SK-N-SH treated with all-trans-retinoic acid at 6 μM for 48 hours (cell line): ENCODE data around the gene ZNF12.
"Not testable (repeated sequence)": the region's sequence is repeated elsewhere in the genome, so short reads cannot be mapped to it uniquely, and the experiment has no call there.

ENCODE experiments used
- ATAC-seq: fragments of 200-7000 bp; cut with Tn5 transposase; 3 replicates; pipeline ENCODE4 v1.9.1; 2020; ENCODE audit warnings: mild to moderate bottlenecking, moderate library complexity
- ARNTL ChIP-seq: fragments of 450-650 bp; formaldehyde crosslinking; IDR thresholded peaks from 2 replicates; pipeline ENCODE4 v1.5.0; 2020; ENCODE audit warnings: low read depth, mild to moderate bottlenecking, moderate library complexity, borderline replicate concordance
- BACH2 ChIP-seq: fragments of 250-450 bp; sonication (Bioruptor Pico); IDR thresholded peaks from 2 replicates; pipeline ENCODE4 v1.9.0; 2021; ENCODE audit warnings: mild to moderate bottlenecking, borderline replicate concordance
- CSDC2 ChIP-seq: fragments of 250-450 bp; sonication (Bioruptor Pico); IDR thresholded peaks from 2 replicates; pipeline ENCODE4 v1.5.0; 2020; ENCODE audit warnings: mild to moderate bottlenecking, moderate library complexity
- ESRRG ChIP-seq: fragments of 250-450 bp; sonication (Bioruptor Pico); IDR thresholded peaks from 2 replicates; pipeline ENCODE4 v1.6.1; 2021; ENCODE audit warnings: mild to moderate bottlenecking
- ISL1 ChIP-seq: fragments of 250-450 bp; sonication (Bioruptor Pico); IDR thresholded peaks from 2 replicates; pipeline ENCODE4 v2.1.2; 2022; ENCODE audit warnings: mild to moderate bottlenecking, moderate library complexity
- OSR1 ChIP-seq: fragments of 250-450 bp; sonication (Bioruptor Pico); IDR thresholded peaks from 2 replicates; pipeline ENCODE4 v1.8.0; 2022; ENCODE audit warnings: moderate library complexity, mild to moderate bottlenecking, inconsistent platforms
- RARB ChIP-seq: fragments of 250-450 bp; sonication (Bioruptor Pico); IDR thresholded peaks from 2 replicates; pipeline ENCODE4 v1.8.0; 2021; ENCODE audit warnings: mild to moderate bottlenecking, moderate library complexity
- SNAI2 ChIP-seq: fragments of 250-450 bp; sonication (Bioruptor Pico); IDR thresholded peaks from 2 replicates; pipeline ENCODE4 v1.5.0; 2020; ENCODE audit warnings: mild to moderate bottlenecking, moderate library complexity
- TCF4 ChIP-seq: fragments of 250-450 bp; sonication (Bioruptor Pico); IDR thresholded peaks from 2 replicates; pipeline ENCODE4 v1.8.0; 2021; ENCODE audit warnings: mild to moderate bottlenecking, moderate library complexity, borderline replicate concordance
- ZC3H10 ChIP-seq: fragments of 250-450 bp; sonication (Bioruptor Pico); IDR thresholded peaks from 2 replicates; pipeline ENCODE4 v1.5.1; 2021; ENCODE audit warnings: mild to moderate bottlenecking, moderate library complexity
- ZFP3 ChIP-seq: fragments of 250-450 bp; sonication (Bioruptor Pico); IDR thresholded peaks from 2 replicates; pipeline ENCODE4 v1.5.0; 2020; ENCODE audit warnings: mild to moderate bottlenecking, moderate library complexity
- ZNF565 ChIP-seq: fragments of 450-650 bp; formaldehyde crosslinking; conservative IDR thresholded peaks from 2 replicates; pipeline ENCODE4 v1.5.0; 2020; ENCODE audit warnings: low read depth, mild to moderate bottlenecking, moderate library complexity
- ZNF70 ChIP-seq: fragments of 450-650 bp; formaldehyde crosslinking; IDR thresholded peaks from 2 replicates; pipeline ENCODE4 v1.5.0; 2020; ENCODE audit warnings: mild to moderate bottlenecking, moderate library complexity
- ZNF8 ChIP-seq: fragments of 450-650 bp; formaldehyde crosslinking; IDR thresholded peaks from 2 replicates; pipeline ENCODE4 v1.5.0; 2020; ENCODE audit warnings: mild to moderate bottlenecking, moderate library complexity
- TF ChIP-seq, protein P1 (sequence below): fragments of 250-450 bp; sonication (Bioruptor Pico); IDR thresholded peaks from 2 replicates; pipeline ENCODE4 v1.8.0; 2020; ENCODE audit warnings: mild to moderate bottlenecking, moderate library complexity, borderline replicate concordance
- TF ChIP-seq, protein P2 (sequence below): fragments of 250-450 bp; sonication (Bioruptor Pico); IDR thresholded peaks from 2 replicates; pipeline ENCODE4 v1.8.0; 2021; ENCODE audit warnings: low read depth, mild to moderate bottlenecking, moderate library complexity, borderline replicate concordance
- TF ChIP-seq, protein P3 (sequence below): fragments of 250-450 bp; sonication (Bioruptor Pico); IDR thresholded peaks from 2 replicates; pipeline ENCODE4 v1.5.1; 2021; ENCODE audit warnings: mild to moderate bottlenecking, moderate library complexity
- TF ChIP-seq, protein P4 (sequence below): fragments of 250-450 bp; sonication (Bioruptor Pico); IDR thresholded peaks from 2 replicates; pipeline ENCODE4 v1.5.0; 2020; ENCODE audit warnings: mild to moderate bottlenecking, moderate library complexity
- TF ChIP-seq, protein P5 (sequence below): fragments of 250-450 bp; sonication (Bioruptor Pico); IDR thresholded peaks from 2 replicates; pipeline ENCODE4 v1.5.1; 2020; ENCODE audit warnings: low read depth, mild to moderate bottlenecking, moderate library complexity

The ZNF12 gene

DNA sequence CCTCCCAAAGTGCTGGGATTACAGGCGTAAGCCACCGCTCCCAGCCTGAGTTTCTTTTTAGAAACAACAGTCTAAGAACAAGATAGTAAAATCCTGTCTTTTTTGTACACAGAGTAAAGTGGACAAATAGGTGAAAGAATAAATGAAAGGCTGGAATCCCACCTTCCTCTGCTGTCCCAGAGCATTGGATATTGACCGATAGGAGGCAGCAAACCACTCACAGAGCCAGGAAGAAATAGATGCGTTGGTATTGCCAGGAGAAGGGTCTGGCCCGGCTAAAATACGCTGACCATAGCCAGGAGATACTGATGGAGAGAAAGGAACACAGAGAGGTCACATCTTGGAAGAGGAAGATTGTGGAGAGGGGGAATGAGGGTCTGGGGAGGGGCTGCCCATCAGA is 11.4 kb upstream of the ZNF12 start (continued):
- TF ChIP-seq ARNTL (CRISPR knock-in tag) (no peak), ZNF70 (CRISPR knock-in tag) (no peak)

DNA sequence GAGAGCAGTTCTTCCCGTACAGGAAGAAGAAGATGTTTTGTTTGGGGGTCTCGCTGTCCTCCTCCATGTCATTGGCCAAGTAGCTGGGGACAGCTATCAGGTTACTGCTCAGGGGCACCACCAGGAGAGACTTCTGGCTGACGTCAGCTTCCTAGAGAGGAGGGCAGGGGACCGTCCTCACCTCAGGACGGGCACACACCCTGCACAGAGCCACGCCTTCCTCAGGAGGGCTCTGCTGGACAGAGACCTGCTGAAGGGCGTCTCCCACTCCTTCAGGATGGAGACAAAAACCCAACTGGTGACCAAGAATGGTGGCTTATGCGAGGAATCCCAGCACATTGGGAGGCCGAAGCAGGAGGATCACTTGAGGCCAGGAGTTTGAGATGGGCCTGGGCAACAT is 9.2 kb upstream of the ZNF12 start:
- not testable (repeated sequence) for ATAC-seq

DNA sequence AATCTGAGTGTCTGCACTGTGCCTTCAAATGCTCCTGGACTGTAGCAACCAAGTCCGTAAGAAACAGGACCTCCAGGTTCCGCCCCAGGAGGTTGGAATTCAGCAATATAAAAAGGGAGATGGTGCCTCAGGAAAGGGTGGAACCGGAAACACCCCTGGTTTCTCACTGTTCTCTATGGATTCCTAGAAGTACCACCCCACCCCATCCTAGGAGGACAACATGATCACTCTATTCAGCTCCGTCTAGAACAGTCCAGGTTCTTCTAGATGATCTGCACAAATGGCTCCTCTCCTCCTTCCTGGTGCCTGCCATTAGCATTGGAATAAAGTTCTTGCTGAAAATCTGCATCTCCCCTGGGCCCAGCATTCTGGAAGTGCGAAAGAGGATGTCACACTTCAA is 7.6 kb upstream of the ZNF12 start:
- ATAC-seq, result no peak
- TF ChIP-seq, protein P1, sequence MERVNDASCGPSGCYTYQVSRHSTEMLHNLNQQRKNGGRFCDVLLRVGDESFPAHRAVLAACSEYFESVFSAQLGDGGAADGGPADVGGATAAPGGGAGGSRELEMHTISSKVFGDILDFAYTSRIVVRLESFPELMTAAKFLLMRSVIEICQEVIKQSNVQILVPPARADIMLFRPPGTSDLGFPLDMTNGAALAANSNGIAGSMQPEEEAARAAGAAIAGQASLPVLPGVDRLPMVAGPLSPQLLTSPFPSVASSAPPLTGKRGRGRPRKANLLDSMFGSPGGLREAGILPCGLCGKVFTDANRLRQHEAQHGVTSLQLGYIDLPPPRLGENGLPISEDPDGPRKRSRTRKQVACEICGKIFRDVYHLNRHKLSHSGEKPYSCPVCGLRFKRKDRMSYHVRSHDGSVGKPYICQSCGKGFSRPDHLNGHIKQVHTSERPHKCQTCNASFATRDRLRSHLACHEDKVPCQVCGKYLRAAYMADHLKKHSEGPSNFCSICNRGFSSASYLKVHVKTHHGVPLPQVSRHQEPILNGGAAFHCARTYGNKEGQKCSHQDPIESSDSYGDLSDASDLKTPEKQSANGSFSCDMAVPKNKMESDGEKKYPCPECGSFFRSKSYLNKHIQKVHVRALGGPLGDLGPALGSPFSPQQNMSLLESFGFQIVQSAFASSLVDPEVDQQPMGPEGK (CRISPR knock-in tag), result no peak
- TF ChIP-seq, protein P2, sequence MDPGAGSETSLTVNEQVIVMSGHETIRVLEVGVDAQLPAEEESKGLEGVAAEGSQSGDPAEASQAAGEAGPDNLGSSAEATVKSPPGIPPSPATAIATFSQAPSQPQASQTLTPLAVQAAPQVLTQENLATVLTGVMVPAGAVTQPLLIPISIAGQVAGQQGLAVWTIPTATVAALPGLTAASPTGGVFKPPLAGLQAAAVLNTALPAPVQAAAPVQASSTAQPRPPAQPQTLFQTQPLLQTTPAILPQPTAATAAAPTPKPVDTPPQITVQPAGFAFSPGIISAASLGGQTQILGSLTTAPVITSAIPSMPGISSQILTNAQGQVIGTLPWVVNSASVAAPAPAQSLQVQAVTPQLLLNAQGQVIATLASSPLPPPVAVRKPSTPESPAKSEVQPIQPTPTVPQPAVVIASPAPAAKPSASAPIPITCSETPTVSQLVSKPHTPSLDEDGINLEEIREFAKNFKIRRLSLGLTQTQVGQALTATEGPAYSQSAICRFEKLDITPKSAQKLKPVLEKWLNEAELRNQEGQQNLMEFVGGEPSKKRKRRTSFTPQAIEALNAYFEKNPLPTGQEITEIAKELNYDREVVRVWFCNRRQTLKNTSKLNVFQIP, result no peak
- TF ChIP-seq ZNF565 (CRISPR knock-in tag), result no peak
- TF ChIP-seq, protein P3, sequence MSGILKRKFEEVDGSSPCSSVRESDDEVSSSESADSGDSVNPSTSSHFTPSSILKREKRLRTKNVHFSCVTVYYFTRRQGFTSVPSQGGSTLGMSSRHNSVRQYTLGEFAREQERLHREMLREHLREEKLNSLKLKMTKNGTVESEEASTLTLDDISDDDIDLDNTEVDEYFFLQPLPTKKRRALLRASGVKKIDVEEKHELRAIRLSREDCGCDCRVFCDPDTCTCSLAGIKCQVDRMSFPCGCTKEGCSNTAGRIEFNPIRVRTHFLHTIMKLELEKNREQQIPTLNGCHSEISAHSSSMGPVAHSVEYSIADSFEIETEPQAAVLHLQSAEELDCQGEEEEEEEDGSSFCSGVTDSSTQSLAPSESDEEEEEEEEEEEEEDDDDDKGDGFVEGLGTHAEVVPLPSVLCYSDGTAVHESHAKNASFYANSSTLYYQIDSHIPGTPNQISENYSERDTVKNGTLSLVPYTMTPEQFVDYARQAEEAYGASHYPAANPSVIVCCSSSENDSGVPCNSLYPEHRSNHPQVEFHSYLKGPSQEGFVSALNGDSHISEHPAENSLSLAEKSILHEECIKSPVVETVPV, result no peak

DNA sequence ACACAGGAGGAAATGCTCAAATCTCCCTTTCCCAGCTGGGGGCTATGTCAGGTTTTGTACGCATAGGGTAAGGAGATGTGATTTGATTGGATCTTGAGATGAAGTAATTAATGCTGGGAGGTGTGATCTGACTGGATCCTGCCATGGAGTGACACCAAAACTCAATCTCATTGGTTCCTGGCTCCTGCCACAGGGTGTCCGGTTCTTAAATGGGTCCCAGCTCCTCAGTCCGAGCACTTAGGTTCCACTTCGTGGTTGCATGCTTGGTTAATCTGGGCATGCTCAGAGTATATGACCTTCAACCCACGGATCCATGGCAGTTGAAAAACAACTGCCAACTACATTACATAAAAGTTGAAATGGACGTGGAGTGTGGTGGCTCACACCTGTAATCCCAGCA is 3.1 kb upstream of the ZNF12 start:
- ATAC-seq, result no peak
- TF ChIP-seq ZNF8 (no peak), TCF4 (no peak), ESRRG (no peak), ISL1 (no peak), ZNF565 (CRISPR knock-in tag) (no peak), BACH2 (CRISPR knock-in tag) (no peak), ARNTL (CRISPR knock-in tag) (no peak), OSR1 (CRISPR knock-in tag) (no peak), ZC3H10 (CRISPR knock-in tag) (no peak), SNAI2 (no peak), ZFP3 (CRISPR knock-in tag) (no peak), RARB (no peak), ZNF70 (CRISPR knock-in tag) (no peak), CSDC2 (CRISPR knock-in tag) (no peak)
- TF ChIP-seq, protein P1 (CRISPR knock-in tag), result no peak
- TF ChIP-seq, protein P2, result no peak
- TF ChIP-seq, protein P4, sequence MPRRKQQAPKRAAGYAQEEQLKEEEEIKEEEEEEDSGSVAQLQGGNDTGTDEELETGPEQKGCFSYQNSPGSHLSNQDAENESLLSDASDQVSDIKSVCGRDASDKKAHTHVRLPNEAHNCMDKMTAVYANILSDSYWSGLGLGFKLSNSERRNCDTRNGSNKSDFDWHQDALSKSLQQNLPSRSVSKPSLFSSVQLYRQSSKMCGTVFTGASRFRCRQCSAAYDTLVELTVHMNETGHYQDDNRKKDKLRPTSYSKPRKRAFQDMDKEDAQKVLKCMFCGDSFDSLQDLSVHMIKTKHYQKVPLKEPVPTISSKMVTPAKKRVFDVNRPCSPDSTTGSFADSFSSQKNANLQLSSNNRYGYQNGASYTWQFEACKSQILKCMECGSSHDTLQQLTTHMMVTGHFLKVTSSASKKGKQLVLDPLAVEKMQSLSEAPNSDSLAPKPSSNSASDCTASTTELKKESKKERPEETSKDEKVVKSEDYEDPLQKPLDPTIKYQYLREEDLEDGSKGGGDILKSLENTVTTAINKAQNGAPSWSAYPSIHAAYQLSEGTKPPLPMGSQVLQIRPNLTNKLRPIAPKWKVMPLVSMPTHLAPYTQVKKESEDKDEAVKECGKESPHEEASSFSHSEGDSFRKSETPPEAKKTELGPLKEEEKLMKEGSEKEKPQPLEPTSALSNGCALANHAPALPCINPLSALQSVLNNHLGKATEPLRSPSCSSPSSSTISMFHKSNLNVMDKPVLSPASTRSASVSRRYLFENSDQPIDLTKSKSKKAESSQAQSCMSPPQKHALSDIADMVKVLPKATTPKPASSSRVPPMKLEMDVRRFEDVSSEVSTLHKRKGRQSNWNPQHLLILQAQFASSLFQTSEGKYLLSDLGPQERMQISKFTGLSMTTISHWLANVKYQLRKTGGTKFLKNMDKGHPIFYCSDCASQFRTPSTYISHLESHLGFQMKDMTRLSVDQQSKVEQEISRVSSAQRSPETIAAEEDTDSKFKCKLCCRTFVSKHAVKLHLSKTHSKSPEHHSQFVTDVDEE (CRISPR knock-in tag), result no peak
- TF ChIP-seq, protein P3, result no peak
- TF ChIP-seq, protein P5, sequence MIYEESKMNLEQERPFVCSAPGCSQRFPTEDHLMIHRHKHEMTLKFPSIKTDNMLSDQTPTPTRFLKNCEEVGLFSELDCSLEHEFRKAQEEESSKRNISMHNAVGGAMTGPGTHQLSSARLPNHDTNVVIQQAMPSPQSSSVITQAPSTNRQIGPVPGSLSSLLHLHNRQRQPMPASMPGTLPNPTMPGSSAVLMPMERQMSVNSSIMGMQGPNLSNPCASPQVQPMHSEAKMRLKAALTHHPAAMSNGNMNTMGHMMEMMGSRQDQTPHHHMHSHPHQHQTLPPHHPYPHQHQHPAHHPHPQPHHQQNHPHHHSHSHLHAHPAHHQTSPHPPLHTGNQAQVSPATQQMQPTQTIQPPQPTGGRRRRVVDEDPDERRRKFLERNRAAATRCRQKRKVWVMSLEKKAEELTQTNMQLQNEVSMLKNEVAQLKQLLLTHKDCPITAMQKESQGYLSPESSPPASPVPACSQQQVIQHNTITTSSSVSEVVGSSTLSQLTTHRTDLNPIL (CRISPR knock-in tag), result no peak
